ENCODE data around the gene ALKBH6. TPM values are rescaled to one million over a fixed set of nuclear protein-coding genes. Genes with fewer than 3 reads are reported as not detected.

ALKBH6 gene
- total RNA-seq, 2 donors from 2014 or later = 42.0 to 49.0 TPM

GRCh38 chr19:35959968-35960320, 54.1 kb downstream of the ALKBH6 start:
- intact Hi-C loops (cut with DNase I) = no loop called here
- no peak for DNase-seq (ENCODE audit: low spot score)
- Histone ChIP-seq H3K27me3 (replicated peaks; ENCODE audit: insufficient read depth) (peaks cover 7% of the 10 kb centered on the region), H3K4me3 (no peak overlapping the region), H3K9me3 (no peaks in the 10 kb centered on the region), H3K27ac (no peak overlapping the region), H3K36me3 (no peaks in the 10 kb centered on the region), H3K4me1 (replicated peaks) (no peaks in the 10 kb centered on the region)
- TF ChIP-seq CTCF (IDR thresholded peaks at IDR 0.05) = no peak
- 38% methylated on average over 20 of the region's 20 CpGs for WGBS

Other genes starting within 250 kb of the ALKBH6 start
- 10 to 100 TPM; 13.2 to 38.1 TPM for gene ARHGAP33, start 238.6 kb downstream of the ALKBH6 start, total RNA-seq
- not detected for gene PRODH2, start 201.4 kb downstream of the ALKBH6 start, total RNA-seq
- gene NPHS1, start 161.7 kb downstream of the ALKBH6 start, total RNA-seq = under 1 TPM in 1 of 2 donors, not detected in 1; 0.23 TPM
- 1 to 10 TPM in 1 of 2 donors, not detected in 1; 1.2 TPM for gene KIRREL2, start 157.3 kb downstream of the ALKBH6 start, total RNA-seq
- gene APLP1, start 145.6 kb downstream of the ALKBH6 start, total RNA-seq = 10 to 100 TPM in 1 of 2 donors, 1 to 10 TPM in 1; 3.6 to 38.0 TPM
- 10 to 100 TPM in 1 of 2 donors, 1 to 10 TPM in 1; 5.6 to 10.8 TPM for gene NFKBID, start 113.7 kb downstream of the ALKBH6 start, total RNA-seq
- 1 to 10 TPM in 1 of 2 donors, not detected in 1; 4.9 TPM for gene HCST, start 111.7 kb downstream of the ALKBH6 start, total RNA-seq
- 10 to 100 TPM; 30.6 to 60.7 TPM for gene TYROBP, start 105.9 kb downstream of the ALKBH6 start, total RNA-seq
- 10 to 100 TPM; 21.7 to 32.3 TPM for gene LRFN3, start 77.8 kb downstream of the ALKBH6 start, total RNA-seq
- 10 to 100 TPM; 32.4 to 75.1 TPM for gene SDHAF1, start 19.0 kb downstream of the ALKBH6 start, total RNA-seq
- gene SYNE4, start 5.4 kb downstream of the ALKBH6 start, total RNA-seq = 10 to 100 TPM; 14.2 to 41.1 TPM
- gene CLIP3, start 18.7 kb upstream of the ALKBH6 start, total RNA-seq = 10 to 100 TPM in 1 of 2 donors, 1 to 10 TPM in 1; 7.4 to 31.2 TPM
- gene THAP8, start 40.1 kb upstream of the ALKBH6 start, total RNA-seq = 10 to 100 TPM; 12.0 to 21.9 TPM
- 10 to 100 TPM in 1 of 2 donors, under 1 TPM in 1; 0.64 to 28.6 TPM for gene WDR62, start 40.7 kb upstream of the ALKBH6 start, total RNA-seq
- not detected for gene OVOL3, start 96.9 kb upstream of the ALKBH6 start, total RNA-seq
- gene POLR2I, start 100.7 kb upstream of the ALKBH6 start, total RNA-seq = 10 to 100 TPM; 45.6 to 56.7 TPM
- gene TBCB, start 101.3 kb upstream of the ALKBH6 start, total RNA-seq = 100 to 1,000 TPM; 119 to 212 TPM
- gene CAPNS1, start 125.9 kb upstream of the ALKBH6 start, total RNA-seq = 100 to 1,000 TPM; 168 to 196 TPM
- gene COX7A1, start 138.2 kb upstream of the ALKBH6 start, total RNA-seq = 10 to 100 TPM in 1 of 2 donors, 1 to 10 TPM in 1; 6.5 to 28.8 TPM
- 1 to 10 TPM; 3.6 to 6.4 TPM for gene ZNF565, start 200.5 kb upstream of the ALKBH6 start, total RNA-seq
- 10 to 100 TPM; 46.9 to 83.6 TPM for gene ZNF146, start 200.9 kb upstream of the ALKBH6 start, total RNA-seq

All from prostate gland (tissue), 2 donors.